ENCODE data around the gene ODR4.

GRCh38 chr1:186456729-186457255, 81.2 kb downstream of the ODR4 start:
- TF ChIP-seq CTCF (IDR thresholded peaks at IDR 0.05; ENCODE audit: insufficient read depth, low read length, poor library complexity, severe bottlenecking) (no peak), EZH2phosphoT487 (conservative IDR thresholded peaks at IDR 0.05; ENCODE audit: low read length) (no peak)

Measured in SU-DHL-6 (cell line).